H1 (cell line): ENCODE data around the gene RAP1GAP. TPM values are rescaled to one million over a fixed set of nuclear protein-coding genes. Genes with fewer than 3 reads are reported as not detected.

Experiments used
- CTCF ChIA-PET: fragments of 300-600 bp; sonication (Branson Sonifier 250); formaldehyde crosslinking; loops from one replicate; lab custom pipeline; 2021; ENCODE audit not compliant: partially characterized antibody; lab: Charles Lee
- POLR2A ChIA-PET: fragments of 300-600 bp; sonication (Branson Sonifier 250); formaldehyde crosslinking; loops from one replicate; lab custom pipeline; 2021; ENCODE audit warnings: inconsistent platforms; ENCODE audit not compliant: partially characterized antibody; lab: Charles Lee
- DNase-seq, 2 experiments: peaks; one replicate each; pipeline versions ENCODE4 v3.0.0 to v3.0.0-alpha.2; 2010 to 2022; ENCODE audit warnings: low spot score in 2 of 2, low read depth in 1 of 2, mixed read lengths in 1 of 2
- FAIRE-seq: peaks from 2 replicates; lab custom pipeline; 2011; peaks lifted over from hg19 to GRCh38; lab: Jason Lieb, UNC
- H2AFZ ChIP-seq: 2 replicates; pipeline ENCODE4 v1.8.1; 2012; ENCODE audit warnings: low read length, inconsistent platforms
- H2AK5ac ChIP-seq: 2 replicates; pipeline ENCODE4 v1.6.1; 2013; ENCODE audit warnings: low read depth, low read length
- H2BK120ac ChIP-seq: replicated peaks from 2 replicates; pipeline ENCODE3; 2013; ENCODE audit warnings: low read depth, low read length, inconsistent platforms
- H2BK12ac ChIP-seq: 2 replicates; pipeline ENCODE4 v1.6.1; 2013; ENCODE audit warnings: low read depth, low read length
- H2BK15ac ChIP-seq: 2 replicates; pipeline ENCODE4 v1.6.1; 2013; ENCODE audit warnings: low read length
- H2BK20ac ChIP-seq: 2 replicates; pipeline ENCODE4 v1.6.1; 2013; ENCODE audit warnings: low read length
- H2BK5ac ChIP-seq: 2 replicates; pipeline ENCODE4 v1.6.1; 2013; ENCODE audit warnings: low read depth, low read length
- H3K14ac ChIP-seq: 2 replicates; pipeline ENCODE4 v1.6.1; 2013; ENCODE audit warnings: inconsistent platforms; ENCODE audit not compliant: insufficient read length
- H3K18ac ChIP-seq: 2 replicates; pipeline ENCODE4 v1.6.1; 2013; ENCODE audit warnings: low read length; ENCODE audit errors: extremely low read depth
- H3K23ac ChIP-seq: 2 replicates; pipeline ENCODE4 v1.6.1; 2013; ENCODE audit warnings: inconsistent platforms; ENCODE audit not compliant: insufficient read length
- H3K23me2 ChIP-seq: 2 replicates; pipeline ENCODE4 v1.6.1; 2013; ENCODE audit warnings: low read depth, low read length
- H3K27ac ChIP-seq: 2 replicates; pipeline ENCODE4 v1.6.1; 2011; ENCODE audit warnings: low read depth, low read length, inconsistent platforms
- H3K27me3 ChIP-seq, 4 experiments: replicated peaks in 1 of 4; 1 replicate in 1 of 4; 2 replicates in 3 of 4; pipeline versions ENCODE4 v1.6.1 to v1.8.1; 2011 to 2013; ENCODE audit warnings: low read length in 3 of 4, mild to moderate bottlenecking in 3 of 4, inconsistent platforms in 2 of 4, mixed read lengths in 2 of 4, moderate library complexity in 1 of 4; ENCODE audit not compliant: control insufficient read depth in 3 of 4, insufficient read depth in 3 of 4; ENCODE audit errors: extremely low read depth in 1 of 4
- H3K36me3 ChIP-seq, 4 experiments: 2 replicates each; pipeline versions ENCODE4 v1.6.1 to v1.8.1; 2011 to 2013; ENCODE audit warnings: mild to moderate bottlenecking in 4 of 4, low read length in 3 of 4, moderate library complexity in 2 of 4, control low read depth in 1 of 4, inconsistent platforms in 1 of 4; ENCODE audit not compliant: insufficient read depth in 4 of 4, control insufficient read depth in 2 of 4
- H3K4ac ChIP-seq: replicated peaks from 2 replicates; pipeline ENCODE3; 2013; ENCODE audit warnings: low read length, low read depth, mixed read lengths, inconsistent platforms; ENCODE audit not compliant: insufficient read length
- H3K4me1 ChIP-seq, 4 experiments: replicated peaks in 1 of 4; 1 replicate in 1 of 4; 2 replicates in 3 of 4; pipeline versions ENCODE4 v1.6.1 to v1.8.1; 2011 to 2013; ENCODE audit warnings: low read length in 3 of 4, inconsistent platforms in 2 of 4, mixed read lengths in 1 of 4; ENCODE audit not compliant: insufficient read depth in 4 of 4, control insufficient read depth in 3 of 4
- H3K4me2 ChIP-seq, 2 experiments: 2 replicates each; pipeline versions ENCODE4 v1.6.1 to v1.8.1; 2011 to 2013; ENCODE audit warnings: low read depth in 2 of 2, low read length in 2 of 2, control low read depth in 1 of 2, inconsistent platforms in 1 of 2, mild to moderate bottlenecking in 1 of 2; ENCODE audit not compliant: insufficient read depth in 1 of 2
- H3K4me3 ChIP-seq, 4 experiments: fragments of 200-600, 300-600 bp in 1 of 4; sonication (generic), shearing (Covaris generic), sonication (Bioruptor Twin) in 1 of 4; 2 replicates each; pipeline versions ENCODE4 v1.5.1 to v1.8.1; 2011 to 2016; ENCODE audit warnings: low read length in 4 of 4, low read depth in 3 of 4, control low read depth in 2 of 4, inconsistent platforms in 2 of 4, mild to moderate bottlenecking in 2 of 4, mixed read lengths in 1 of 4, moderate library complexity in 1 of 4; ENCODE audit not compliant: insufficient read depth in 2 of 4; ENCODE audit errors: extremely low read depth in 1 of 4
- H3K56ac ChIP-seq: replicated peaks from 2 replicates; pipeline ENCODE3; 2013; ENCODE audit warnings: low read depth, mild to moderate bottlenecking, mixed read lengths, low read length, inconsistent platforms; ENCODE audit not compliant: insufficient read length
- H3K79me1 ChIP-seq: 2 replicates; pipeline ENCODE4 v1.6.1; 2013; ENCODE audit warnings: low read depth, low read length, control low read depth
- H3K79me2 ChIP-seq, 2 experiments: 2 replicates each; pipeline versions ENCODE4 v1.6.1 to v1.8.1; 2012 to 2013; ENCODE audit warnings: low read length in 2 of 2, mild to moderate bottlenecking in 2 of 2, inconsistent platforms in 1 of 2; ENCODE audit not compliant: insufficient read depth in 2 of 2, control insufficient read depth in 1 of 2
- H3K9ac ChIP-seq, 4 experiments: replicated peaks in 1 of 4; 1 replicate in 1 of 4; 2 replicates in 3 of 4; pipeline versions ENCODE4 v1.6.1 to v1.8.1; 2011 to 2013; ENCODE audit warnings: low read depth in 3 of 4, low read length in 3 of 4, control low read depth in 2 of 4, mild to moderate bottlenecking in 2 of 4, moderate library complexity in 2 of 4, inconsistent platforms in 1 of 4; ENCODE audit errors: extremely low read depth in 1 of 4
- H3K9me3 ChIP-seq, 2 experiments: 2 replicates each; pipeline versions ENCODE4 v1.6.1 to v1.8.1; 2012 to 2013; ENCODE audit warnings: mild to moderate bottlenecking in 2 of 2, moderate library complexity in 2 of 2, control low read depth in 1 of 2, inconsistent platforms in 1 of 2, low read depth in 1 of 2, low read length in 1 of 2, mixed read lengths in 1 of 2; ENCODE audit not compliant: insufficient read depth in 2 of 2
- H4K20me1 ChIP-seq, 2 experiments: replicated peaks in 1 of 2; 2 replicates each; pipeline versions ENCODE3 to v1.8.1; 2011 to 2013; ENCODE audit warnings: inconsistent platforms in 2 of 2, low read length in 2 of 2, mild to moderate bottlenecking in 1 of 2; ENCODE audit not compliant: insufficient read depth in 2 of 2, control insufficient read depth in 1 of 2
- H4K5ac ChIP-seq: 2 replicates; pipeline ENCODE4 v1.6.1; 2013; ENCODE audit warnings: low read length, low read depth, mixed read lengths, inconsistent platforms; ENCODE audit not compliant: insufficient read length
- H4K8ac ChIP-seq: 2 replicates; pipeline ENCODE4 v1.8.0; 2013; ENCODE audit warnings: mild to moderate bottlenecking, moderate library complexity, low read length, inconsistent platforms; ENCODE audit not compliant: insufficient read depth; ENCODE audit errors: extremely low read depth
- H4K91ac ChIP-seq: replicated peaks from 2 replicates; pipeline ENCODE3; 2013; ENCODE audit warnings: low read length, mixed read lengths, inconsistent platforms; ENCODE audit not compliant: insufficient read length
- CEBPB ChIP-seq: IDR thresholded peaks from 2 replicates; pipeline ENCODE4 v1.6.1; 2012; ENCODE audit warnings: low read depth, low read length
- MAX ChIP-seq: IDR thresholded peaks from 2 replicates; pipeline ENCODE4 v1.6.1; 2012; ENCODE audit warnings: inconsistent platforms
- POU5F1 ChIP-seq: IDR thresholded peaks from 2 replicates; pipeline ENCODE4 v1.6.1; 2011; ENCODE audit warnings: low read depth, mild to moderate bottlenecking, low read length, moderate library complexity
- SIRT6 ChIP-seq: IDR thresholded peaks from one replicate; pipeline ENCODE4 v1.7.1; 2012; ENCODE audit warnings: low read length, inconsistent platforms
- WGBS, 2 experiments: shearing (Covaris generic) in 1 of 2; methylation state at CpG; one replicate each; pipeline versions ENCODE4 v1.1.6 to v1.1.7; 2013 to 2015; ENCODE audit warnings: low lambda C conversion rate in 2 of 2, mixed read lengths in 2 of 2, inconsistent platforms in 1 of 2, low coverage in 1 of 2, missing lambda C conversion rate in 1 of 2; ENCODE audit not compliant: insufficient replicate concordance in 2 of 2, insufficient coverage in 1 of 2, insufficient read length in 1 of 2; ENCODE audit errors: extremely low coverage in 1 of 2, missing lambda C conversion rate in 1 of 2; 5-methylcytosine and 5-hydroxymethylcytosine counted together
- polyA plus RNA-seq, 7 experiments: library from polyadenylated mRNA; depleted of rRNA in 3 of 7; stranded (reverse) in 5 of 7; unstranded in 2 of 7; fragments of >200 nt in 5 of 7; fragments of 200-250 nt in 2 of 7; gene quantifications; 1 replicate in 5 of 7; 2 replicates in 1 of 7; 4 replicates in 1 of 7; pipeline versions ENCODE4 v1.2.1 to v1.2.3, GENCODE V29; 2011 to 2013; ENCODE audit warnings: missing spikeins in 2 of 7, mixed read lengths in 2 of 7
- total RNA-seq: library from RNA; stranded (reverse); fragmentation: NEBNext Ultra II Directional; extraction: Animal tissue kit (Norgen Biotek cat#: 25700); gene quantifications from 2 replicates; pipeline ENCODE4 v1.2.1, GENCODE V29; 2021

Gene RAP1GAP
- total and polyA plus RNA-seq, 2 of the 8 experiments (the other 6 are each of a cell fraction or from before 2014, with no cell fraction given), result 8.4 TPM

GRCh38 chr1:21648791-21649190, 20.4 kb downstream of the RAP1GAP start:
- TF ChIP-seq SIRT6 (no peak), MAX (no peak), POU5F1 (no peak), CEBPB (no peak)
- no peak overlapping the region for H2BK20ac ChIP-seq
- H3K4ac ChIP-seq, result no peak overlapping the region
- no peak overlapping the region for H3K18ac ChIP-seq
- ChIA-PET POLR2A (no interaction called here), CTCF (interaction anchor here (3.1 kb wide), 1 partner anchor 9 kb away, joined by 11 read pairs; no protein-coding TSS in a partner anchor)
- H2BK5ac ChIP-seq, result no peak overlapping the region
- FAIRE-seq (no peak), DNase-seq (no peak)
- no peaks in the 10 kb centered on the region; a peak in 1 of 8 replicates for H3K36me3 ChIP-seq
- H3K79me1 ChIP-seq, result no peaks in the 10 kb centered on the region; the same call in 1 of the 2 replicates
- H3K9ac ChIP-seq, result no peak overlapping the region
- no peak overlapping the region for H4K5ac ChIP-seq
- no peak overlapping the region for H2BK120ac ChIP-seq
- H3K4me1 ChIP-seq, result peaks cover 0 to 18% (median 9%) of the 10 kb centered on the region in 4 experiments; a peak in 6 of 7 replicates
- no peak overlapping the region for H2BK15ac ChIP-seq
- no peak overlapping the region for H2AFZ ChIP-seq
- H2BK12ac ChIP-seq, result no peak overlapping the region
- no peaks in the 10 kb centered on the region for H3K9me3 ChIP-seq
- no peak overlapping the region for H2AK5ac ChIP-seq
- WGBS, 2 experiments, result 73% methylated on average over 6 of the region's 10 CpGs; no CpG with 5 or more reads in 1 of the 2 experiments
- H3K4me3 ChIP-seq, result no peak overlapping the region
- no peak overlapping the region for H4K91ac ChIP-seq
- peaks cover 7% of the 10 kb centered on the region; the same call in 1 of the 2 replicates for H3K23me2 ChIP-seq
- H3K27me3 ChIP-seq, result peaks cover 0 to 16% (median 8%) of the 10 kb centered on the region in 4 experiments; a peak in 3 of 7 replicates
- no peaks in the 10 kb centered on the region for H3K79me2 ChIP-seq
- no peak overlapping the region for H3K14ac ChIP-seq
- H4K20me1 ChIP-seq, result peaks cover 0 to 2% of the 10 kb centered on the region in 2 experiments
- H3K27ac ChIP-seq, result no peak overlapping the region
- H3K4me2 ChIP-seq, result no peak overlapping the region
- peak overlapping the region; percentile 59; the same call in 1 of the 2 replicates for H4K8ac ChIP-seq
- no peak overlapping the region for H3K23ac ChIP-seq
- no peak overlapping the region for H3K56ac ChIP-seq
